WI38 (cell line): ENCODE measurements around the gene MCRS1.
A peak's percentile ranks its signal among the peaks of the same experiment; 100 is the strongest.

ENCODE experiments used
- H3K4me3 ChIP-seq: 2 replicates; pipeline ENCODE4 v1.5.1; 2011; ENCODE audit warnings: low read depth, mild to moderate bottlenecking, control low read depth, low read length
- CTCF ChIP-seq: IDR thresholded peaks from 2 replicates; pipeline ENCODE4 v1.5.1; 2012; ENCODE audit warnings: low read depth, mild to moderate bottlenecking, control low read depth, low read length

MCRS1 gene

DNA sequence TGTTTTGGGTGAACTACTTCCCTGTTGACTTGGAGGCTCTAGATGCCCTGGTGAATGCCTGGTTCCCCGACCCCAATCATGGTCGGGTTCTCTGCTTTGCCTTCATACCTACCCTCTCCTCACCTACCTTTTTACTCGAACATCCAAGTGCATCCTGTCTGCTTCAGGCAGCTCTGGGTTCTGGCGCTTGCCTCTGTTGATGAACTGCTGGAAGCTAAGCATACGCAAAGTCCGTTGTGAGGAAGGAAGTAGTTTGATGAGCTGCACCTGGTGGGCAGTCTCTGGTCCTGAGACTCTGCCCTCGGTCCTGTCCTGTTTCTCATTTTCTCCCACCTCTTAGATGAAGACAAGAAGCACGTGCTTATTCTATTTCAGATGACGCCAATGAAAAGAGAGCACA is 15.5 kb downstream of the MCRS1 start:
- H3K4me3 ChIP-seq = no peak overlapping the region
- no peak for TF ChIP-seq CTCF

GRCh38 chr12:49552014-49552413 is 15.9 kb downstream of the MCRS1 start:
- TF ChIP-seq CTCF = no peak
- no peak overlapping the region for H3K4me3 ChIP-seq

DNA sequence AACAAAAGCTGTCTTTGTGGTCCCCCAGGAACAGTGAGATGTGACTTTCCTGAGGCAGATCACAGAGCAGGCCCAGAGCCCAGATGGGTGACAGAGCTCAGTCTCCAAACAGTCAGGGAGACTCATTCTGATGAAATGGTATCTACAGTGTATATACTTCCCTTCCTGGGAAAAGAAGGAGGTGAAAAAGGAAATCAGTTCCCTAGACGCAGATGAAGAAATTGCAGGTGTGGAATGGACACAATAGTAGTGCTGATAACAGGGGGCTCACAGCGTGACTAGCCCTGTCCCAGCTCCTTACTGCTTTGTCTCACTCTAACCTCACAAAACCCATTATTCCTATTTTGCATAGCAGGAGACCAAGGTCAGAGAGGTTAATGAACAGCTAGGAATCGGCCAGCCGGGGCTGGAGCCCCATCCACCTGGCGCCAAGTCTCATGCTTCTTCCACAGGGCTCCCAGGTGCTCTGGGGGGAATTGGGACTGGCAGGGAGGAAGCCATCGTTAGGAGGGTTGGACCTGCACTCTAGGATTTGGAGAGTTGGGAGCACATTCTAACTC is 17.2 kb downstream of the MCRS1 start:
- TF ChIP-seq CTCF = no peak
- no peak overlapping the region for H3K4me3 ChIP-seq

DNA sequence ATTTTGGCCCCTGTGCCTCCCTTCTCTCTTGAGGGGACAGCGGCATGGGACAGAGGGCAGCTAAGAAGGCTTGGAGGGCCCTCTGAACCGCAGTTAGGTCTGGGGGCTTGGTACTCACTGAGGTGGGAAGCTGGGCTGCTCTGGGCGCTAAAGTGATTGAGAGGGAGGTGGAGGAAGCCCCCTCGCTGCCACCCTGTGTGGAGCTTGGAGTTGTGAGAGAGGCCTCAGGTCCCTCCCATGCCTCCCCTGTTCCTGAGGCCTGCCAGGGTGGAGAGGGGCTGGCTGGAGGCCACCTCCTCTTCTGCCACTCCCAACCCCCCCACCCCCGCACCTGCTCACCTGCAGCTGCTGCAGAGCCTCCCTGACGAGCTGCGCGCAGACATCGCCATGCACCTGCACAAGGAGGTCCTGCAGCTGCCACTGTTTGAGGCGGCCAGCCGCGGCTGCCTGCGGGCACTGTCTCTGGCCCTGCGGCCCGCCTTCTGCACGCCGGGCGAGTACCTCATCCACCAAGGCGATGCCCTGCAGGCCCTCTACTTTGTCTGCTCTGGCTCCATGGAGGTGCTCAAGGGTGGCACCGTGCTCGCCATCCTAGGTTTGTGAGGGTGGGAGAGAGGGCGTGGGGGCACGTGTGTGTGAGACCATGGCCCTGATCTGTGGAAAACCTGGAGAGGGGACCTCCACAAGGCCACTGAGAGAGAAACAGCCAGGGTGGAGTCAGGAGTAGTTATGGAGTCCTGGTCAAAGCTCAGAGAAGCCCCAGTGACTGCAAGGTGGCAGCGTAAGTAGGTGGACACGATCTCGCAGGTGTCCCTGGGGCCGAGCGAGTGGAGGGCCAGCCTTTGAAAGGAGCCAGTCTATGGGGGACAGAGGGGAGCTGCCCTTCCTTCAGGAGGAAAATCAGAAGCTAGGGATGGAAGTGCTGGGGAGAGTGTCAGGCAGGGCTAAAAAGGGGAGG is 17.9 kb downstream of the MCRS1 start:
- no peak overlapping the region for H3K4me3 ChIP-seq
- TF ChIP-seq CTCF = no peak

DNA sequence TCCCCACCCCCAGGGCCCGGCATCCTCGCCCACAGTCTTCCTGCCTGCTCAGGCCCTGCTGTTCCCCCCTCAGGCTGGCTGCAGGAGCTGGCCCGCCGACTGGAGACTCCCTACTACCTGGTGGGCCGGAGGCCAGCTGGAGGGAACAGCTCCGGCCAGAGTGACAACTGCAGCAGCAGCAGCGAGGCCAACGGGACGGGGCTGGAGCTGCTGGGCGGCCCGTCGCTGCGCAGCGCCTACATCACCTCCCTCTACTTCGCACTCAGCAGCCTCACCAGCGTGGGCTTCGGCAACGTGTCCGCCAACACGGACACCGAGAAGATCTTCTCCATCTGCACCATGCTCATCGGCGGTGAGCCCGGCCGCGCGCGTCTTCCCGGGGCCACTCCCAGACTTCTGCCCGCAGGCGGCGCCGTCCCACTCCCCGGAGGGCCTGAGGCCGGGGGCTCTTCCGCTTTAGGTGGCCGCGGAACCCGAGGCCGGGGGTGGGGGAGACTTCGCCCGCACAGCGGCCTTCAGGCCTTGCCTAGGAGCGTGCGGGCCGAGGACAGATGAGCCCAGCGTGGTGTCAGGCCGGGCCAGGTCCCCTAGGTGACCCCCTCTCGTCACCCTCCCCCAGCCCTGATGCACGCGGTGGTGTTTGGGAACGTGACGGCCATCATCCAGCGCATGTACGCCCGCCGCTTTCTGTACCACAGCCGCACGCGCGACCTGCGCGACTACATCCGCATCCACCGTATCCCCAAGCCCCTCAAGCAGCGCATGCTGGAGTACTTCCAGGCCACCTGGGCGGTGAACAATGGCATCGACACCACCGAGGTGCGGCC is 18.9 kb downstream of the MCRS1 start:
- H3K4me3 ChIP-seq = peak overlapping the region; percentile 29; the same call in 1 of the 2 replicates
- TF ChIP-seq CTCF = peak; percentile 30; the same call in 1 of the 2 replicates

- no peak for TF ChIP-seq CTCF
- no peak overlapping the region for H3K4me3 ChIP-seq
Measured at GRCh38 chr12:49548481-49548821, 19.5 kb downstream of the MCRS1 start.
